ENCODE data around the gene NFS1. TPM values are rescaled to one million over a fixed set of nuclear protein-coding genes. Genes with fewer than 3 reads are reported as not detected.
"Not testable (repeated sequence)": the region's sequence is repeated elsewhere in the genome, so short reads cannot be mapped to it uniquely, and the experiment has no call there.

Gene NFS1
- total and polyA plus RNA-seq, 4 donors, result 26.2 to 38.1 (median 29.7) TPM

DNA sequence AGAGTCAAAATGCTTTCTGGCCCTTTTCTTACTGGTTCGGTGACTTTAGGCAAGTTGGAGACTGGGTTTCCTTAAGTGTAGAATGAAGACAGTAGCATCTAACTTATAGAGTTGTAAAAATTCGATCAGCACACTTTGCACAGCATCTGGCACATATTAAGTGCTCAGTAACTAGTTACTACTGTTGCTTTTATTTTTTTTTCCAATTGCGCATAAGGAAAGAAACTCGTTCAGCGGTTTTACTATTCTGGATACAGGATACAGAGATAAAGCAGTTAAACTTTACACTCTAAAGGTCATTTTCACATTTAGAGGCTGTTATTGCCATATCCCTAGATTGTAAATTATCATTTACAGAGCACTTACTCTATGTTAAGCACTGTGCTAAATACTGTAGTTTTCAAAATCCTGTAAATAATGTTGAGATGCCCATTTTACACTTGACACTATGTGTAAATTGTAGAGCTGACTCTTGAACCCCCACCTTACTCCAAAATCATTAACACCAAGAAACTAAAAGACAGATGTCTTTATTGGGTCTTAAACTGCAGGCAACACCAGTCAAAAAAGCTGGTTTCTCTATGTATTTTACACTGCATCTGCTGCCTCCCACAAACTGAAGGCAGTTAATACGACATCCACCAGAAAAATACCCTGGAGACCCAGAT is 939 bp upstream of the NFS1 start:
- WGBS (ENCODE audit: insufficient coverage), result no CpG with 5 or more reads among the region's 6 CpGs
- Histone ChIP-seq H3K27ac (ENCODE audit: low read depth, low read length) (peak overlapping the region; percentile 91), H3K36me3 (ENCODE audit: control insufficient read depth, insufficient read depth, low read length) (peaks cover 29% of the 10 kb centered on the region)

DNA sequence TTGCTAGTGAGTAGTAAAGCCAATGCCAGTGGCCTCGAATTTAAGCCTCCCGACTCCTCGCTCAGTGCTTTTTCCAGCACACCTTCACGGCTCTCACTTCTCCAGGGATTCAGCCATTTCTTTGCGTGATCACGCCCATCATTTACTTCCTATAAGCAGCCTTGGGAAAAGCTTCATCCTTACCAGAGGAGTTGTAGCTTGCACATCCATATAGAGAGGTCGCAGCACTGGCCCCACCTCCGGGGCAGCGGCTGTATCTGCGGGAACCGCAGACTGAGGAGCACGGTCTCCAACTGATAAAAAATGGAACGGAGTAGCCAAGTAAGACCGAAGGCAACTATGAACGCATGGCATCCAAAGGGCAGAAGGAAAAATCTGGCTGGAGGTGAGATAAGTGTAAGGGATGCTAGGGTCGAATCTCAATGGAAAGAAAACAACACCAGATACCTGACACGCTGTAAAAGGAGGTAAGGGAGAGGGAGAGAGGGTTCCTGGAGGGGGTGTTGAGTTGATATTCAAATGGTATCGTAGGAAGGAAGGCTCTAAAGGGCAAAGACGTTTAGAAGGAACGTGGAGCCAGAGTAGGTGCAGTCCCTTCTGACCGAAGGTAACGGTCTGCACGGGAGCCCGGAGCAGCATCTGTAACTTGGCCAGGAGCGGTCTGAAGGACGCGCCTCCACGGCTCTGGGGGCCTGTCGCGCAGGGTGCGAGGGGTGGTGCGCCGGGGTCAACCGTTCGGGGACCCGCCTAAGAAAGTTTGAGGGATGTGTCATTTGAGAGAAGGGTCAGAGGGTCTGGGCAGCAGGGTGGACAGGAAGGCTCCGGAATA is 640 bp downstream of the NFS1 start:
- peak in 2 of 6 donors; percentile 11 to 42 for DNase-seq (ENCODE audit: low read depth in 4 of 6, low spot score in 6 of 6)
- Histone ChIP-seq H3K27ac (ENCODE audit: low read depth, low read length) (peak overlapping the region; percentile 91), H3K9me3 (ENCODE audit: control insufficient read depth, insufficient read depth, low read length) (no peaks in the 10 kb centered on the region), H3K27me3 (ENCODE audit: control insufficient read depth, insufficient read depth, low read length) (no peaks in the 10 kb centered on the region), H3K4me3 (ENCODE audit: low read depth, low read length) (peak overlapping the region; percentile 76), H3K4me1 (ENCODE audit: control insufficient read depth, insufficient read depth, low read length) (peaks cover 10% of the 10 kb centered on the region), H3K36me3 (ENCODE audit: control insufficient read depth, insufficient read depth, low read length) (peaks cover 35% of the 10 kb centered on the region)
- WGBS (ENCODE audit: insufficient coverage), result 4% methylated on average over 37 of the region's 37 CpGs

More for the DNA sequence above, 939 bp upstream of the NFS1 start:
- Histone ChIP-seq H3K9me3 (ENCODE audit: control insufficient read depth, insufficient read depth, low read length) (no peaks in the 10 kb centered on the region), H3K4me3 (ENCODE audit: low read depth, low read length) (peak overlapping the region; percentile 76), H3K27me3 (ENCODE audit: control insufficient read depth, insufficient read depth, low read length) (no peaks in the 10 kb centered on the region), H3K4me1 (ENCODE audit: control insufficient read depth, insufficient read depth, low read length) (peaks cover 10% of the 10 kb centered on the region)
- peak in 1 of 6 donors; percentile 17 for DNase-seq (ENCODE audit: low read depth in 4 of 6, low spot score in 6 of 6)

DNA sequence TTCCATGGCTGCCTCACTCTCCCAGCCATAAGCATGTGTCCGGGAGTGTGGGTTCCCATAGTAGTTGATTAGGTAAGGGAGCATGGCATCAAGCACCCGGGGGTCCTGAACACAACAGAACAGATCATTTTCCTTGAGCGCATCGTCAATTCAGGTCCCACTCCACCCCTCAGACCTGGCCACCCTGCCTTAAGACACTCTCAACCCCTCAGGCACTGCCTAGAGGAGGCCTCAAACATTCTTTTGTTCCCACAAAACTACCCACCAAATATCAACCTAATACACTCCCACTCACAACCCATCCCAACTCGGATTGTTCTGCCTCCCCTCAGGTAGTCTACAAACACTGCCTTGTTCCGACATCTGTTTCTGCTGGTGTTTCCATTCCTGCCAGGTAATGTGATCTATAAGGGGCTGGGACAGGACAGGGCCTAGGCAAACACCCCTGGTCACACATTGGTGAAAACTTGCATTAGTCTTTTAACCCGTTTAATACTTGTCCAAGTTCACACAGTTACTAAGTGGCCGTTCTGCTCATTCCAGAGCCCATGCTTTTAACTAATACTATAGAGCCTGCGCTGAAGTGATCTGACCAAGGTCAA is 1.4 kb downstream of the NFS1 start:
- peaks cover 40% of the 10 kb centered on the region for H3K36me3 ChIP-seq (ENCODE audit: control insufficient read depth, insufficient read depth, low read length)
- H3K27me3 ChIP-seq (ENCODE audit: control insufficient read depth, insufficient read depth, low read length), result no peaks in the 10 kb centered on the region
- no peak overlapping the region for H3K27ac ChIP-seq (ENCODE audit: low read depth, low read length)
- peak overlapping the region; percentile 76 for H3K4me3 ChIP-seq (ENCODE audit: low read depth, low read length)
- H3K4me1 ChIP-seq (ENCODE audit: control insufficient read depth, insufficient read depth, low read length), result peaks cover 10% of the 10 kb centered on the region
- DNase-seq (ENCODE audit: low read depth in 4 of 6, low spot score in 6 of 6), result no peak
- H3K9me3 ChIP-seq (ENCODE audit: control insufficient read depth, insufficient read depth, low read length), result no peaks in the 10 kb centered on the region
- 79% methylated on average over 5 of the region's 9 CpGs for WGBS (ENCODE audit: insufficient coverage)

DNA sequence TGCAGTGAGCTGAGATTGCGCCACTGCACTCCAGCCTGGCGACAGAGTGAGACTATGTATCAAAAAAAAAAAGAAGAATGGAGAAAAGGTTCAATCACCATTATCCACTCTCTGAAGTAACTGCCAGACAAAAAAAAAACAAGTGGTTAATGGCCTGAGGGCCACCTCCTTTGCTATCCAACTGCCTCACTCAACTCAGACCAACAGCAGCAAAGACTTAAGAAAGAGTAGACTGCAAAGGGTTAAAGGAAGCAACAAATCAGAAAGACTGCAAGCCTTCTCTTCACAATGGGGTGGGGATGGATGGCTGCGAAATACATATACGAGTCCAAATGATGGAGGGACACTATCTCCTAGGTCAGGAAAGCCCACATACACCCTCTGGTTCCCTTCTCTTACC is 3.2 kb downstream of the NFS1 start:
- Histone ChIP-seq H3K9me3 (ENCODE audit: control insufficient read depth, insufficient read depth, low read length) (no peaks in the 10 kb centered on the region), H3K36me3 (ENCODE audit: control insufficient read depth, insufficient read depth, low read length) (peaks cover 40% of the 10 kb centered on the region), H3K4me3 (ENCODE audit: low read depth, low read length) (no peak overlapping the region), H3K27ac (ENCODE audit: low read depth, low read length) (no peak overlapping the region), H3K4me1 (ENCODE audit: control insufficient read depth, insufficient read depth, low read length) (peaks cover 10% of the 10 kb centered on the region), H3K27me3 (ENCODE audit: control insufficient read depth, insufficient read depth, low read length) (no peaks in the 10 kb centered on the region)
- no CpG with 5 or more reads among the region's 4 CpGs for WGBS (ENCODE audit: insufficient coverage)
- no peak for DNase-seq (ENCODE audit: low read depth in 4 of 6, low spot score in 6 of 6)

DNA sequence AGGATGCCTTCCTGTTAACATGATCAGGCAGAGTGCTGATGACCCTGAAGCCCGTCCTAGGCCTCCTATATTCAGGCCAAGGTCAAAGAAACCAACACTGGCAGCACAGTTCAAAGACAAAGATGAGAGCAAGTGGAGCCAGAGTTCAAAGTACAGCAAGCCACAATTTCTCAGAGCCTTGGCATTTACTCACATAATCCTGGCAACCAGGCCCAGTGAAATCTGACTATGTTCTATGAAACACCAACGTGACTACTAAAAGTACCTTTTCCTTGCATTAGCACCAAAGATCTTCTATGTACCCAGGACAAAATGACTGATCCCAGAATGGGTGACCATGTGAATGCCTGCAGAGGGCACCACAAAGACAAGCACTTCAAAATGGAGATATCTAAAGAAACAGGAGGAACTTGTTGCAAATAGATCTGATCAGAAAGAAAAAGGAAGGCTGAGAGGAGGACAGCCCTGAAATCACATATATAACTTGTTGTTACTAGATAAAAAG is 3.9 kb downstream of the NFS1 start:
- Histone ChIP-seq H3K4me3 (ENCODE audit: low read depth, low read length) (no peak overlapping the region), H3K4me1 (ENCODE audit: control insufficient read depth, insufficient read depth, low read length) (peaks cover 10% of the 10 kb centered on the region), H3K36me3 (ENCODE audit: control insufficient read depth, insufficient read depth, low read length) (peaks cover 40% of the 10 kb centered on the region), H3K27ac (ENCODE audit: low read depth, low read length) (no peak overlapping the region), H3K27me3 (ENCODE audit: control insufficient read depth, insufficient read depth, low read length) (no peaks in the 10 kb centered on the region), H3K9me3 (ENCODE audit: control insufficient read depth, insufficient read depth, low read length) (no peaks in the 10 kb centered on the region)
- WGBS (ENCODE audit: insufficient coverage), result 93% methylated on average over 1 of the region's 2 CpGs
- DNase-seq (ENCODE audit: low read depth in 4 of 6, low spot score in 6 of 6), result no peak

DNA sequence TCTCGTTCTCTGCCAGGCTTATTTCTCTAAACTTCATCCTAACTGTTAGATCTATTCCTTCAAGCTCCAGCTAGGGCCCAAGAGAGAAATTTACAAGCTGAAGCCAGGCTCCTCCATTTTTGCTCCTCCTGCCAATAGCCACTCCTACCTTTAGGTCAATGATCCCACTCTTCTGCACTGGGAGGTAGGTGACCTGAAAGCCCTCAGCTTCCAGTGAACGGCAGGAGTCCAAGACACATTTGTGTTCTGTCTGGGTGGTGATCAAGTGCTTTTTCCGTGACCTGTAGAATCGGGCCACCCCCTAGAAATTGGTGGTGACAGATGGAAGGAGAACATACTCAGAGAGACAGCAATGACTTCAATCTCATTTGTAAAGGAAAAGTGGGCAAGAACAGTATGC is 8.9 kb downstream of the NFS1 start:
- peaks cover 55% of the 10 kb centered on the region for H3K36me3 ChIP-seq (ENCODE audit: control insufficient read depth, insufficient read depth, low read length)
- H3K4me3 ChIP-seq (ENCODE audit: low read depth, low read length), result no peak overlapping the region
- no peaks in the 10 kb centered on the region for H3K27me3 ChIP-seq (ENCODE audit: control insufficient read depth, insufficient read depth, low read length)
- H3K4me1 ChIP-seq (ENCODE audit: control insufficient read depth, insufficient read depth, low read length), result no peaks in the 10 kb centered on the region
- WGBS (ENCODE audit: insufficient coverage), result no CpG with 5 or more reads among the region's 4 CpGs
- DNase-seq (ENCODE audit: low read depth in 4 of 6, low spot score in 6 of 6), result no peak
- no peaks in the 10 kb centered on the region for H3K9me3 ChIP-seq (ENCODE audit: control insufficient read depth, insufficient read depth, low read length)
- H3K27ac ChIP-seq (ENCODE audit: low read depth, low read length), result no peak overlapping the region

DNA sequence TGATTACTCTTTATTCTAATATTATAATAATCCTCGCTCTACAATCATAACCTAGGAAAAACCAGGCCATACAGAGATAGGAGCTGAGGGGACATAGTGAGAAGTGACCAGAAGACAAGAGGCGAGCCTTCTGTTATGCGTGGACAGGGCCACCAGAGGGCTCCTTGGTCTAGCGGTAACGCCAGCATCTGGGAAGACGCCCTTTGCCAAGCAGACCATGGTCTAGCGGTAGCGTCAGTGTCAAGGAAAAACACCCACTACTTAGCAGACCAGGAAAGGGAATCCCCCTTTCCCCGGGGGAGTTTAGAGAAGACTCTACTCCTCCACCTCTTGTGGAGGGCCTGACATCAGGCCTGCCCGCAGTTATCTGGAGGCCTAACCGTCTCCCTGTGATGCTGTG is 12.3 kb downstream of the NFS1 start:
- 94% methylated on average over 7 of the region's 11 CpGs for WGBS (ENCODE audit: insufficient coverage)
- not testable (repeated sequence) for H3K27me3 ChIP-seq (ENCODE audit: control insufficient read depth, insufficient read depth, low read length); DNase-seq (ENCODE audit: low read depth in 4 of 6, low spot score in 6 of 6); H3K9me3 ChIP-seq (ENCODE audit: control insufficient read depth, insufficient read depth, low read length); H3K27ac ChIP-seq (ENCODE audit: low read depth, low read length); H3K4me1 ChIP-seq (ENCODE audit: control insufficient read depth, insufficient read depth, low read length); H3K4me3 ChIP-seq (ENCODE audit: low read depth, low read length)
- H3K36me3 ChIP-seq (ENCODE audit: control insufficient read depth, insufficient read depth, low read length), result peaks cover 39% of the 10 kb centered on the region

DNA sequence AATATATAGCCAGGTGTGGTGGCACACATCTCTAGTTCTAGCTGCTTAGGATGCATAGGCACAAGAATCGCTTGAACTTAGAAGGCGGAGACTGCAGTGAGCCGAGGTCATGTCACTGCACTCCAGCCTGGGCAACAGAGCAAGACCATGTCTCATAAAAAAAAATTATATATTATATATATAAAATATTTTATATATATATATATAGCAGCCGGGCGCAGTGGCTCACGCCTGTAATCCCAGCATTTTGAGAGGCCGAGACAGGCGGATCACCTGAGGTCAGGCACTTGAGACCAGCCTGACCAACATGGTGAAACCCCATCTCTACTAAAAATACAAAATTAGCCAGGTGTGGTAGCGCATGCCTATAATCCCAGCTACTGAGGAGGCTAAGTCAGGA is 13.8 kb downstream of the NFS1 start:
- H3K27ac ChIP-seq (ENCODE audit: low read depth, low read length); H3K27me3 ChIP-seq (ENCODE audit: control insufficient read depth, insufficient read depth, low read length); H3K9me3 ChIP-seq (ENCODE audit: control insufficient read depth, insufficient read depth, low read length); H3K4me3 ChIP-seq (ENCODE audit: low read depth, low read length); DNase-seq (ENCODE audit: low read depth in 4 of 6, low spot score in 6 of 6); H3K4me1 ChIP-seq (ENCODE audit: control insufficient read depth, insufficient read depth, low read length): not testable (repeated sequence)
- 97% methylated on average over 4 of the region's 9 CpGs for WGBS (ENCODE audit: insufficient coverage)
- peaks cover 38% of the 10 kb centered on the region for H3K36me3 ChIP-seq (ENCODE audit: control insufficient read depth, insufficient read depth, low read length)

DNA sequence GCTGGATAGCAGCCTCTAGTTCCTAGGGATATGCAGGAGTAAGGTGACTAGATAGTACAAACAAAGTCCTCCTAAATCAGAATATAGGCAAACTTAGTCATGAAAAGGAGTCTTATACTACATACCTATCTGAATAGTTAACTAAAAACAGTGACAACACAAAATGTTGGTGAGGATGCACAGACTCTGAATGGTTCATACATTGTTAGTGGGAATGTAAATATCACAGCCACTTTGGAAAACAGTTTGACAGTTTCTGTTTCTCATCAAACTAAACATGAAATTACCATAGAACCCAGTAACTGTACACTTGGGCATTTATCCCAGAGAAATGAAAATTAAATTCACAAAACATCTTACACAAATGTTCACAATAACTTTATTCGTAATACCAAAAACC is 17.2 kb downstream of the NFS1 start:
- no peak overlapping the region for H3K4me3 ChIP-seq (ENCODE audit: low read depth, low read length)
- H3K4me1 ChIP-seq (ENCODE audit: control insufficient read depth, insufficient read depth, low read length), result no peaks in the 10 kb centered on the region
- H3K9me3 ChIP-seq (ENCODE audit: control insufficient read depth, insufficient read depth, low read length), result no peaks in the 10 kb centered on the region
- WGBS (ENCODE audit: insufficient coverage), result 100% methylated on average over 1 of the region's 1 CpG
- H3K36me3 ChIP-seq (ENCODE audit: control insufficient read depth, insufficient read depth, low read length), result peaks cover 16% of the 10 kb centered on the region
- no peak for DNase-seq (ENCODE audit: low read depth in 4 of 6, low spot score in 6 of 6)
- H3K27ac ChIP-seq (ENCODE audit: low read depth, low read length), result no peak overlapping the region
- no peaks in the 10 kb centered on the region for H3K27me3 ChIP-seq (ENCODE audit: control insufficient read depth, insufficient read depth, low read length)
